ENCODE results near the gene SAMD5. TPM values are rescaled to one million over a fixed set of nuclear protein-coding genes. Genes with fewer than 3 reads are reported as not detected.
A peak's percentile ranks its signal among the peaks of the same experiment; 100 is the strongest.

The SAMD5 gene
- total and polyA plus RNA-seq, 2 experiments from 2014 or later = 0.03 TPM; not detected in 1

GRCh38 chr6:147528511-147529145 lies 20.1 kb downstream of the SAMD5 start (continued):
- TF ChIP-seq ZNF462 (CRISPR knock-in tag; IDR thresholded peaks at IDR 0.05) = no peak
- no peak for TF ChIP-seq POLR2AphosphoS5 (IDR thresholded peaks at IDR 0.05; ENCODE audit: low read depth)
- no peak for TF ChIP-seq ZNF114 (CRISPR knock-in tag; IDR thresholded peaks at IDR 0.05)
- no peak for TF ChIP-seq CTCF (conservative IDR thresholded peaks at IDR 0.05; ENCODE audit: low read depth in 2 of 2)

GRCh38 chr6:147530132-147531060 lies 21.9 kb downstream of the SAMD5 start:
- no peaks in the 10 kb centered on the region for H3K79me2 ChIP-seq (replicated peaks; ENCODE audit: insufficient read depth)
- Mint-ChIP-seq H3K4me1 (peaks cover 3% of the 10 kb centered on the region; the same call in 1 of the 3 replicates), H3K27me3 (ENCODE audit: insufficient read depth, low read depth, poor library complexity) (peaks cover 4% of the 10 kb centered on the region), H3K9me3 (no peaks in the 10 kb centered on the region), H3K36me3 (ENCODE audit: low read depth) (no peaks in the 10 kb centered on the region), H3K27ac (no peak overlapping the region), H3K4me3 (no peak overlapping the region)
- H3F3A ChIP-seq (replicated peaks; ENCODE audit: low read depth) = no peaks in the 10 kb centered on the region
- TF ChIP-seq STAT1 (IDR thresholded peaks at IDR 0.05; ENCODE audit: unreplicated experiment) = no peak
- TF ChIP-seq POLR2AphosphoS5 (IDR thresholded peaks at IDR 0.05; ENCODE audit: low read depth) = no peak
- no peaks in the 10 kb centered on the region for H4K20me1 ChIP-seq (replicated peaks; ENCODE audit: insufficient read depth)
- H3K36me3 ChIP-seq (ENCODE audit: insufficient read depth) = no peaks in the 10 kb centered on the region
- H2AFZ ChIP-seq = peak overlapping the region; percentile 97
- peak; percentile 38; the same call in 2 of the 3 replicates for ATAC-seq
- no peaks in the 10 kb centered on the region for H3K27me3 ChIP-seq (ENCODE audit: insufficient read depth)
- H3K9me2 ChIP-seq (ENCODE audit: insufficient read depth) = no peaks in the 10 kb centered on the region
- no peak overlapping the region for H3K4me2 ChIP-seq
- H3K4me1 ChIP-seq (ENCODE audit: insufficient read depth) = no peaks in the 10 kb centered on the region; the same call in 1 of the 2 replicates
- H3K4me3 ChIP-seq = no peak overlapping the region
- DNase-seq (ENCODE audit: low spot score) = peak; percentile 19
- no peak overlapping the region for H3K27ac ChIP-seq (ENCODE audit: low read depth)

All from GM23338 (cell line).